NCI-H82 treated with DMSO at 0.1 percent for 48 hours (cell line): ENCODE measurements around the gene MASP1.

Source experiments
- DNase-seq: peaks from one replicate; lab custom pipeline; 2025; ENCODE audit not compliant: unreplicated experiment; lab: John Stamatoyannopoulos, UW

Gene MASP1

GRCh38 chr3:187295316-187296034 lies 3.9 kb upstream of the MASP1 start:
- no peak for DNase-seq

GRCh38 chr3:187293516-187294430 lies 2.2 kb upstream of the MASP1 start:
- no peak for DNase-seq

GRCh38 chr3:187292631-187293515 lies 1.3 kb upstream of the MASP1 start:
- no peak for DNase-seq

GRCh38 chr3:187292181-187292580 lies 644 bp upstream of the MASP1 start:
- no peak for DNase-seq

- no peak for DNase-seq
Measured at GRCh38 chr3:187291001-187291511, 481 bp downstream of the MASP1 start.

GRCh38 chr3:187290503-187290902 lies 1.0 kb downstream of the MASP1 start:
- no peak for DNase-seq

GRCh38 chr3:187288855-187289605 lies 2.5 kb downstream of the MASP1 start:
- DNase-seq: no peak

DNA sequence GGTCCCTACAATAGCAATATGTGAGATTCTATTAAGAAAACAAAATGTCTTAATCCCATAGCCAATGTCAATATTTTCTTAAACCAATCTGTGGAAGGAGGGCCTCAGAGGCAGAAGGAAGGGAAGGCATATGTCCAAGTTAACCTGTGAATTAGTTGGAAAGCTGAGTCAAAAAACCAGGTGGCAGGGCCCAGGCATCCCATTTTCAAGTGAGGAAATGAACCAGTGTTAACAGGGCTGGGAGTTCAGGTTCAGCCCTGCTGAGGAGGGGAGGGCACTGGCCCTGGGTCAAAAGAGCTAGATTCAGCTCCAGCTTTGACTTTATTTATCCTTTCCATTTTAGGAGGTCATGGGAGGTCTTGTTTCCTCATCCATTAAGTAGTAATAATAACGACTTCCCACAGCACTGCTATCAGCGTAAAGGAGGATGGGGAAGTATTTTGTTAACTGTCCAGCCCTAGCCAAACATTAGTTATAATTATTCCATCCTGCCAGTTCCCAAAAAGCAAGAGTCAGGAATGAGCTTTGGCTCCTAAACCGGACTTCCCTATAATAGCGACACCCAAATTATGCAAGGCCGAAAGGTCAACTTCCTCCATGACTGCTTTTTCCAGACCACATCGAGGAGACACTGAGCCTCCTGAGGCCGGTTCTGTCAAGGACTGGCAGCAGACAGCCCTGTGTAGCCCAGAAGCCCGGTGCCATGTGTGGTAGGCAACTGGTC lies 3.2 kb downstream of the MASP1 start:
- no peak for DNase-seq

GRCh38 chr3:187287256-187287655 lies 4.3 kb downstream of the MASP1 start:
- no peak for DNase-seq

DNA sequence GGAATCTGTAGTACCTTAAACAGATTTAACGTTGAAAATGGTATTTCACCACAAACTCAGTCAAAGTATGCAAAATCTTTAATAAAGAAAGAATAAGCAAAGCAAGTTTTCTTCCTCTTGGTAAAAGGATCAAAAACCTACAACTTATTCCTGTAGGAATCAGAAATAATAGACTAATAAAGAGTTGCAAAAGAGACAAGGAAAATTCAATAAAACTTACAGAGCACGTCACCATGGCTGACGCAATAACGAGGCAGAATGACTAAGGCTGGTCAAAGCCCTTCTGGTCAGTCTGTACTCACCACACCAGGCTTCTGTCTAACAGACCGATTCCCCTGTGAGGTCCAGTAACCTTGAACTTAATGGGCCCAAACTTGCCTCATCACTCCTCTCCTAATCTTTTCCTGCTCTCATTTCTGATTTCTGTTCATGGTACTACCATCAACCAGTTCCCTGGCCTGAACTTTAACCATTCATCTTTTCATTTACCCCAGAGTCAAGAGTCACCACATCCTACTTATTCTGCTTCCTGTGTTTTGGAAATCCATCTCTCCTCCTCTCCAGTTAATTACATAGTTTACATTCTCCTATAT lies 5.0 kb downstream of the MASP1 start:
- DNase-seq: no peak

DNA sequence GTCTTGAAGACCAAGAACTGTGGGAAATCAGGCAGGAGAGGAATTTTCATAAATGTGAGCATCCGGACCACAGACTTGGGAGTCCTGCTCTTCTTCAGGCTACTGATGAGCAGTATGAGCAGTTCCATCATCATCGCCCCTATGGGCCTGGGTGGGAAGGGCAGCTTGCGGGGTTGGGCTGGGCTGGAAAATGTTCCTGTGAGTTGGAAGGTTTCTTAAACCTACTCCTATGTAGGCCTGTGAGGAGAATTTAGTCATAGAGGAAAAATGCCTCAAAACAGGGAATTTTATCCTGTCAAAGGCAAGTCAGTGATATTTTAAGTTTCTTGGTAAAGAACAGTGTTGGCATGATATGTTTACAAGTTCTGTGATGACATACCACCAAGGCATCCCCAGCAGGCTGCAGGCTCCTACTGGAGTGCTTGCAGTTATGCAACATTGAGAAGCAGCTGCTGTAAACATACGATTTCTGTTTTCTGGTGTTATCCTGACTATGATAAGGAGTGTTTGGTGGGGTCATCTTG lies 10.3 kb downstream of the MASP1 start:
- DNase-seq: no peak

DNA sequence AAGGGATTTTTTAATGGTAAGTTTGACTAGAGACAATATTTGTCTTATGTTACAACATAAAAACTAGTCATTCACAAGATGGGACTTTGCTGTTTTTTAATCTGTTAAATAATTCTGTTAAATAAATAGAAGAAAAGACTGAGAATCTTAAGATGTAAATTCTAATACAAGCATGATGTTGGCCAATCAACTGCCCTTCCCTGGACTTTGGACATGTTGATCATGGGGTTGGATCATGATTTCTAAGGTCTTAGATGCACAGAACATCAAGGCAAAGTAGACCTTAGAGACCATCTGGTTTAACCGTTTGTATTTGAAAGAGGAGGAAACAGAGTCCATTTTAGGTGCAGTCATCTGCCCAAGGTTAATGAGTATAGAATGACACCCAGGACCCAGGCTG lies 10.9 kb downstream of the MASP1 start:
- no peak for DNase-seq

DNA sequence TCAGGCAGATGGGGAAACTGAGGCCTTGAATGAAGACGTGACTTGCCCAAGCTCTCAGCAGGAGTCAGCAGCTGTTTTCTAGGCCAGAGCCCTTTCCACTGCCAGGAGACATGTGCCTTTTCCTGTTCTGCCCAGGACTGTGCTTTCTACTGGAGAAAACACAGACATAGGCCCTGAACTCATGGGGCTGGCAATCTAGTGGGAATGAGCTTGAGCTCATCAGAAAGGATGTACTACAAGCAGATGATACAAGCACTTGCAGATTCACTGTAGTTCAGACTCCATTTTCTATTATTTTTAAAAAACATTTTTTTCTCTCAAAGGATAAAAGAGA lies 14.4 kb downstream of the MASP1 start:
- no peak for DNase-seq

- no peak for DNase-seq
Measured at GRCh38 chr3:187276397-187277128, 15.0 kb downstream of the MASP1 start.

GRCh38 chr3:187274977-187275338 lies 16.6 kb downstream of the MASP1 start:
- no peak for DNase-seq

DNA sequence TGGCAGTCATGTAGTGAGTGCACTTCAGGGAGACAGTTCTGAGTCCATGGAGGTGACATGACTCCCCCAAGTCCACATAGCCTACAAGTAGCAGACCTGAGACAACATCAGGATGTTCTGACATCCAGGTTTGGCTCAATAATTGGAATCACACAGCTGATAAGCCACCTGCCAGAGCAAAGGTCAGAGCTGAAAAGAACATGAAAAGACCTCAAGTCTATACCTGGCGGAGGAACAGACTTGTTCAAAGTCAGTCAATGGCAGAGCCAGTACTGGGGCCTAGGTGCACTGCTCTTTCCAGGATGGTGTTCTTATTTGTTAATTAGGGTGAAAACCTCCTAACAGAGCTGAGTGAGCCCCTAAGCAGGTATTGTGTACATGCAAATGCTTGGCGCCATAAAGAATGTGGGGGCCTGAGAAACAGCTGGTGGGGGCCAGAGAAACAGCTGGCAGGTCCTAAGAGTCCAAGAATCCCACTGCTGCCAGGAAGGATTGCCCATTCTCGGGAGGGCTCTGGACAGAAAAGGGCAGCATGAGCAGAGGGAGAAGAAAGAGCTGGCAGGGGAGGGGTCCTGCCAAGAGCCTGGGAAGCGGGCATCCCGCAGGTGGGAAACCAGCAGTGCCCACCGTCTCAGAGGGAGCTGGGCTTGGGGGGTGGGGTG lies 17.1 kb downstream of the MASP1 start:
- DNase-seq: no peak

GRCh38 chr3:187271582-187271981 lies 20.0 kb downstream of the MASP1 start:
- DNase-seq: no peak

DNA sequence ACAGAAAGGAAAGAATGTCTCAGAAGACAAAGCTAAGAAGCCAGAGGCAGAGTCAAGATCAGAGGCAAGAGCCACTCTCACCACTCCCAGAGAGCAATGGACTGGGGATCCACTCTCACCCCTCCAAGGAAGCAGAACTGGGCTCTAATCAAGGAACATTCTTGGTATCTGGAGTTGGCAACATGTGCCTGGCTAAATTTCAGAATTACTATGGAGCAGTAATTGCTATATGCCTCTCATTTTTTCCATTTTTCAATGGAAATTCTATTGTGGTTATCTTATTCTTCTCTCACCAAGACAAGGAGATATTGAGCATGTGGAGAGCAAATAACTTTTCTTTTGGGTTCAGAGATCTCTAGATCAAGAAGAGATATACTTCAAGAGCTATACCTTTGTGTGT lies 22.1 kb downstream of the MASP1 start:
- DNase-seq: no peak
